Activated naive CD4-positive, alpha-beta T cell treated with anti-CD3 and anti-CD28 coated beads, Interleukin-2, amount 50 U/mL, for 24 hours (primary cell): Measurements from ENCODE around the gene MYO5C.

Experiments used
- H3K27ac Mint-ChIP-seq: one replicate; pipeline ENCODE4 v1.8.0; 2021; ENCODE audit warnings: mild to moderate bottlenecking, mixed read lengths
- H3K27me3 Mint-ChIP-seq: one replicate; pipeline ENCODE4 v1.8.0; 2021; ENCODE audit warnings: mixed read lengths
- H3K36me3 Mint-ChIP-seq: one replicate; pipeline ENCODE4 v1.8.0; 2021; ENCODE audit warnings: mixed read lengths
- H3K4me1 Mint-ChIP-seq: one replicate; pipeline ENCODE4 v1.8.0; 2021; ENCODE audit warnings: mixed read lengths
- H3K4me3 Mint-ChIP-seq: one replicate; pipeline ENCODE4 v1.8.0; 2021; ENCODE audit warnings: mild to moderate bottlenecking, mixed read lengths
- H3K9me3 Mint-ChIP-seq: one replicate; pipeline ENCODE4 v1.8.0; 2021; ENCODE audit warnings: mixed read lengths

The MYO5C gene

GRCh38 chr15:52318729-52319500 is 23.3 kb upstream of the MYO5C start:
- no peaks in the 10 kb centered on the region for H3K4me1 Mint-ChIP-seq
- no peak overlapping the region for H3K4me3 Mint-ChIP-seq
- no peaks in the 10 kb centered on the region for H3K27me3 Mint-ChIP-seq
- no peak overlapping the region for H3K27ac Mint-ChIP-seq
- peaks cover 22% of the 10 kb centered on the region for H3K36me3 Mint-ChIP-seq
- no peaks in the 10 kb centered on the region for H3K9me3 Mint-ChIP-seq

GRCh38 chr15:52317688-52318087 is 22.1 kb upstream of the MYO5C start:
- no peak overlapping the region for H3K4me3 Mint-ChIP-seq
- H3K4me1 Mint-ChIP-seq, result no peaks in the 10 kb centered on the region
- no peaks in the 10 kb centered on the region for H3K9me3 Mint-ChIP-seq
- H3K36me3 Mint-ChIP-seq, result peaks cover 25% of the 10 kb centered on the region
- H3K27me3 Mint-ChIP-seq, result no peaks in the 10 kb centered on the region
- no peak overlapping the region for H3K27ac Mint-ChIP-seq

GRCh38 chr15:52317022-52317421 is 21.4 kb upstream of the MYO5C start:
- Mint-ChIP-seq H3K9me3 (no peaks in the 10 kb centered on the region), H3K27ac (no peak overlapping the region), H3K36me3 (peaks cover 25% of the 10 kb centered on the region), H3K27me3 (no peaks in the 10 kb centered on the region), H3K4me3 (no peak overlapping the region), H3K4me1 (no peaks in the 10 kb centered on the region)

GRCh38 chr15:52309154-52309548 is 13.5 kb upstream of the MYO5C start:
- Mint-ChIP-seq H3K36me3 (peaks cover 21% of the 10 kb centered on the region), H3K27ac (no peak overlapping the region), H3K4me1 (peaks cover under 1% of the 10 kb centered on the region), H3K4me3 (no peak overlapping the region), H3K27me3 (no peaks in the 10 kb centered on the region), H3K9me3 (peaks cover under 1% of the 10 kb centered on the region)

- Mint-ChIP-seq H3K27ac (no peak overlapping the region), H3K4me3 (no peak overlapping the region), H3K4me1 (peaks cover 6% of the 10 kb centered on the region), H3K27me3 (no peaks in the 10 kb centered on the region), H3K36me3 (peaks cover 18% of the 10 kb centered on the region), H3K9me3 (peaks cover 4% of the 10 kb centered on the region)
These were observed 13.0 kb upstream of the MYO5C start for GRCh38 chr15:52308446-52309153.

- Mint-ChIP-seq H3K36me3 (peaks cover 12% of the 10 kb centered on the region), H3K4me3 (no peak overlapping the region), H3K27me3 (no peaks in the 10 kb centered on the region), H3K4me1 (peaks cover 12% of the 10 kb centered on the region), H3K27ac (no peak overlapping the region), H3K9me3 (peaks cover 4% of the 10 kb centered on the region)
These were observed 12.2 kb upstream of the MYO5C start for GRCh38 chr15:52307847-52308246.

- H3K36me3 Mint-ChIP-seq, result peaks cover 10% of the 10 kb centered on the region
- H3K27me3 Mint-ChIP-seq, result no peaks in the 10 kb centered on the region
These were observed 10.7 kb upstream of the MYO5C start for GRCh38 chr15:52306270-52306669.

GRCh38 chr15:52303093-52303772 is 7.6 kb upstream of the MYO5C start:
- peaks cover 1% of the 10 kb centered on the region for H3K27me3 Mint-ChIP-seq
- peaks cover 6% of the 10 kb centered on the region for H3K36me3 Mint-ChIP-seq
- H3K4me1 Mint-ChIP-seq, result peaks cover 12% of the 10 kb centered on the region
- no peak overlapping the region for H3K4me3 Mint-ChIP-seq
- H3K27ac Mint-ChIP-seq, result no peak overlapping the region
- H3K9me3 Mint-ChIP-seq, result peaks cover 4% of the 10 kb centered on the region

More at GRCh38 chr15:52306270-52306669, 10.7 kb upstream of the MYO5C start:
- Mint-ChIP-seq H3K4me1 (peaks cover 12% of the 10 kb centered on the region), H3K9me3 (peaks cover 4% of the 10 kb centered on the region), H3K4me3 (no peak overlapping the region), H3K27ac (no peak overlapping the region)

- Mint-ChIP-seq H3K9me3 (peaks cover 4% of the 10 kb centered on the region), H3K27ac (no peak overlapping the region), H3K36me3 (peaks cover 4% of the 10 kb centered on the region), H3K4me3 (no peak overlapping the region), H3K4me1 (peaks cover 12% of the 10 kb centered on the region), H3K27me3 (peaks cover 5% of the 10 kb centered on the region)
These were observed 5.8 kb upstream of the MYO5C start for GRCh38 chr15:52301265-52301847.

- no peak overlapping the region for H3K27ac Mint-ChIP-seq
- H3K9me3 Mint-ChIP-seq, result no peaks in the 10 kb centered on the region
- H3K27me3 Mint-ChIP-seq, result peaks cover 28% of the 10 kb centered on the region
- H3K36me3 Mint-ChIP-seq, result no peaks in the 10 kb centered on the region
- peaks cover 3% of the 10 kb centered on the region for H3K4me1 Mint-ChIP-seq
- H3K4me3 Mint-ChIP-seq, result peak overlapping the region; percentile 76
These were observed 653 bp downstream of the MYO5C start for GRCh38 chr15:52294881-52295420.

- H3K36me3 Mint-ChIP-seq, result no peaks in the 10 kb centered on the region
- H3K4me1 Mint-ChIP-seq, result peaks cover 3% of the 10 kb centered on the region
- no peak overlapping the region for H3K4me3 Mint-ChIP-seq
- H3K9me3 Mint-ChIP-seq, result no peaks in the 10 kb centered on the region
- peaks cover 27% of the 10 kb centered on the region for H3K27me3 Mint-ChIP-seq
- no peak overlapping the region for H3K27ac Mint-ChIP-seq
These were observed 2.7 kb downstream of the MYO5C start for GRCh38 chr15:52292780-52293392.

GRCh38 chr15:52291204-52291603 is 4.4 kb downstream of the MYO5C start:
- Mint-ChIP-seq H3K4me3 (no peak overlapping the region), H3K27ac (no peak overlapping the region), H3K27me3 (peaks cover 21% of the 10 kb centered on the region), H3K4me1 (peaks cover 3% of the 10 kb centered on the region), H3K9me3 (no peaks in the 10 kb centered on the region), H3K36me3 (no peaks in the 10 kb centered on the region)

- Mint-ChIP-seq H3K4me3 (no peak overlapping the region), H3K4me1 (peaks cover 3% of the 10 kb centered on the region), H3K9me3 (no peaks in the 10 kb centered on the region), H3K27me3 (peaks cover 20% of the 10 kb centered on the region), H3K36me3 (no peaks in the 10 kb centered on the region), H3K27ac (no peak overlapping the region)
These were observed 4.8 kb downstream of the MYO5C start for GRCh38 chr15:52290800-52291199.

- Mint-ChIP-seq H3K9me3 (no peaks in the 10 kb centered on the region), H3K36me3 (no peaks in the 10 kb centered on the region), H3K27ac (no peak overlapping the region), H3K4me3 (no peak overlapping the region), H3K27me3 (peaks cover 20% of the 10 kb centered on the region), H3K4me1 (peaks cover 3% of the 10 kb centered on the region)
These were observed 5.3 kb downstream of the MYO5C start for GRCh38 chr15:52290329-52290728.

- Mint-ChIP-seq H3K36me3 (no peaks in the 10 kb centered on the region), H3K27ac (no peak overlapping the region), H3K4me3 (no peak overlapping the region), H3K4me1 (peaks cover 3% of the 10 kb centered on the region), H3K9me3 (no peaks in the 10 kb centered on the region), H3K27me3 (peaks cover 20% of the 10 kb centered on the region)
These were observed 5.9 kb downstream of the MYO5C start for GRCh38 chr15:52289629-52290081.
